Measurements from ENCODE around the gene CEP250. TPM values are rescaled to one million over a fixed set of nuclear protein-coding genes. Genes with fewer than 3 reads are reported as not detected.

The CEP250 gene
- total RNA-seq (10 to 100 TPM; 71.3 to 76.9 TPM), polyA plus RNA-seq (10 to 100 TPM in 1 of 2 donors, 1 to 10 TPM in 1; 4.4 to 14.1 TPM)

GRCh38 chr20:35454881-35455609, at the start of gene CEP250:
CEP250 (plus strand) TSS chr20:35455598; CDS start chr20:35462368, 6,770 bp downstream.
- intact Hi-C loops (cut with micrococcal nuclease) = loop anchor here (1.0 to 2.0 kb wide), 4 partner anchors 36 to 499 kb away; partner anchors contain the start of gene SCAND1
- Histone ChIP-seq H3K27ac (ENCODE audit: low read depth, low read length) (peak within 1 kb of the TSS; percentile 95), H3K4me1 (ENCODE audit: insufficient read depth, low read length) (no peaks in the 10 kb centered on the region), H3K27me3 (ENCODE audit: insufficient read depth, low read length) (no peaks in the 10 kb centered on the region), H3K9me3 (ENCODE audit: control insufficient read depth in 1 of 2, low read length in 2 of 2) (no peaks in the 10 kb centered on the region), H3K4me3 (ENCODE audit: low read length in 2 of 2) (peak within 1 kb of the TSS; percentile 80 to 82), H3K36me3 (ENCODE audit: insufficient read depth, low read length) (peaks cover 3% of the 10 kb centered on the region)
- ChIA-PET CTCF (ENCODE audit: partially characterized antibody) (interaction anchor here (0.6 to 4.9 kb wide), 11 partner anchors 8 to 1578 kb away, joined by 3 to 36 read pairs (median 4); partner anchors contain the start of genes ERGIC3 and SCAND1), POLR2A (ENCODE audit: partially characterized antibody) (interaction anchor here (0.8 to 3.3 kb wide), 16 partner anchors 9 to 781 kb away, joined by 3 to 30 read pairs (median 4); partner anchors contain the start of genes AAR2, CPNE1, ERGIC3 and MMP24OS)
- Mint-ChIP-seq H3K27me3 (no peaks in the 10 kb centered on the region), H3K27ac (peak within 1 kb of the TSS; percentile 95 to 99 (median 98)), H3K4me3 (peak within 1 kb of the TSS; percentile 92 to 99 (median 97)), H3K9me3 (no peaks in the 10 kb centered on the region), H3K4me1 (peaks cover 7 to 29% (median 19%) of the 10 kb centered on the region in 4 donors), H3K36me3 (peaks cover 0 to 4% of the 10 kb centered on the region in 2 donors)
- peak; percentile 94 to 96 (median 96) for DNase-seq

- Mint-ChIP-seq H3K4me1 (peaks cover 11 to 21% (median 14%) of the 10 kb centered on the region in 4 donors), H3K27me3 (no peaks in the 10 kb centered on the region), H3K27ac (peak overlapping the region in 1 of 7 donors; percentile 81), H3K36me3 (peaks cover 34 to 49% of the 10 kb centered on the region in 2 donors), H3K4me3 (peak overlapping the region in 1 of 8 donors; percentile 59), H3K9me3 (peaks cover 0 to 15% (median 9%) of the 10 kb centered on the region in 8 donors)
- POLR2A ChIA-PET (ENCODE audit: partially characterized antibody) = no interaction called here
- H3K27ac ChIP-seq (ENCODE audit: low read depth, low read length) = no peak overlapping the region
- H3K4me3 ChIP-seq (ENCODE audit: low read length in 2 of 2) = no peak overlapping the region
- CTCF ChIA-PET (ENCODE audit: partially characterized antibody) = interaction anchor here (0.9 kb wide), 1 partner anchor 34 kb away, joined by 4 read pairs; no protein-coding TSS in a partner anchor
- intact Hi-C loops (cut with micrococcal nuclease) = no loop called here
- peaks cover 7% of the 10 kb centered on the region for H3K36me3 ChIP-seq (ENCODE audit: insufficient read depth, low read length)
- peaks cover 0 to 5% of the 10 kb centered on the region in 2 donors for H3K9me3 ChIP-seq (ENCODE audit: control insufficient read depth in 1 of 2, low read length in 2 of 2)
- H3K4me1 ChIP-seq (ENCODE audit: insufficient read depth, low read length) = peaks cover 12% of the 10 kb centered on the region
- no peak for DNase-seq
- no peaks in the 10 kb centered on the region for H3K27me3 ChIP-seq (ENCODE audit: insufficient read depth, low read length)
These were observed 49.6 kb upstream of the CEP250 start for GRCh38 chr20:35405775-35406174.

- H3K9me3 Mint-ChIP-seq = peaks cover 0 to 15% (median 9%) of the 10 kb centered on the region in 8 donors
These were observed 47.1 kb upstream of the CEP250 start for GRCh38 chr20:35408270-35408669.

GRCh38 chr20:35409542-35409941, 45.9 kb upstream of the CEP250 start:
- no peak for DNase-seq
- H3K36me3 ChIP-seq (ENCODE audit: insufficient read depth, low read length) = peaks cover 7% of the 10 kb centered on the region
- Mint-ChIP-seq H3K27me3 (no peaks in the 10 kb centered on the region), H3K4me3 (no peak overlapping the region), H3K36me3 (peaks cover 34 to 52% of the 10 kb centered on the region in 2 donors), H3K27ac (no peak overlapping the region), H3K9me3 (peaks cover 0 to 14% (median 9%) of the 10 kb centered on the region in 8 donors), H3K4me1 (peaks cover 18 to 26% (median 22%) of the 10 kb centered on the region in 4 donors)
- H3K9me3 ChIP-seq (ENCODE audit: control insufficient read depth in 1 of 2, low read length in 2 of 2) = peaks cover 0 to 5% of the 10 kb centered on the region in 2 donors
- no peak overlapping the region for H3K4me3 ChIP-seq (ENCODE audit: low read length in 2 of 2)
- no peak overlapping the region for H3K27ac ChIP-seq (ENCODE audit: low read depth, low read length)
- intact Hi-C loops (cut with micrococcal nuclease) = no loop called here
- H3K27me3 ChIP-seq (ENCODE audit: insufficient read depth, low read length) = no peaks in the 10 kb centered on the region
- CTCF ChIA-PET (ENCODE audit: partially characterized antibody) = no interaction called here
- POLR2A ChIA-PET (ENCODE audit: partially characterized antibody) = no interaction called here
- peaks cover 23% of the 10 kb centered on the region for H3K4me1 ChIP-seq (ENCODE audit: insufficient read depth, low read length)

More at GRCh38 chr20:35408270-35408669, 47.1 kb upstream of the CEP250 start:
- DNase-seq = no peak
- no peak overlapping the region for H3K27ac Mint-ChIP-seq
- peak overlapping the region in 1 of 8 donors; percentile 30 for H3K4me3 Mint-ChIP-seq
- peaks cover 0 to 5% of the 10 kb centered on the region in 2 donors for H3K9me3 ChIP-seq (ENCODE audit: control insufficient read depth in 1 of 2, low read length in 2 of 2)
- no peaks in the 10 kb centered on the region for H3K27me3 Mint-ChIP-seq
- no peak overlapping the region for H3K4me3 ChIP-seq (ENCODE audit: low read length in 2 of 2)
- peaks cover 19 to 31% (median 25%) of the 10 kb centered on the region in 4 donors for H3K4me1 Mint-ChIP-seq
- intact Hi-C loops (cut with micrococcal nuclease) = no loop called here
- H3K36me3 Mint-ChIP-seq = peaks cover 34 to 55% of the 10 kb centered on the region in 2 donors
- peaks cover 7% of the 10 kb centered on the region for H3K36me3 ChIP-seq (ENCODE audit: insufficient read depth, low read length)
- H3K27me3 ChIP-seq (ENCODE audit: insufficient read depth, low read length) = no peaks in the 10 kb centered on the region
- ChIA-PET POLR2A (ENCODE audit: partially characterized antibody) (no interaction called here), CTCF (ENCODE audit: partially characterized antibody) (no interaction called here)
- peaks cover 25% of the 10 kb centered on the region for H3K4me1 ChIP-seq (ENCODE audit: insufficient read depth, low read length)
- H3K27ac ChIP-seq (ENCODE audit: low read depth, low read length) = no peak overlapping the region

- ChIA-PET CTCF (ENCODE audit: partially characterized antibody) (interaction anchor here (1.6 kb wide), 1 partner anchor 37 kb away, joined by 4 read pairs; no protein-coding TSS in a partner anchor), POLR2A (ENCODE audit: partially characterized antibody) (interaction anchor here (0.8 to 1.6 kb wide), 2 partner anchors 44 to 80 kb away, joined by 3 to 11 read pairs; partner anchors contain the start of gene CEP250)
- Histone ChIP-seq H3K27ac (ENCODE audit: low read depth, low read length) (no peak overlapping the region), H3K36me3 (ENCODE audit: insufficient read depth, low read length) (peaks cover 7% of the 10 kb centered on the region), H3K9me3 (ENCODE audit: control insufficient read depth in 1 of 2, low read length in 2 of 2) (peaks cover 0 to 5% of the 10 kb centered on the region in 2 donors), H3K4me1 (ENCODE audit: insufficient read depth, low read length) (peaks cover 14% of the 10 kb centered on the region), H3K4me3 (ENCODE audit: low read length in 2 of 2) (peak overlapping the region in 1 of 2 donors; percentile 61), H3K27me3 (ENCODE audit: insufficient read depth, low read length) (no peaks in the 10 kb centered on the region)
- intact Hi-C loops (cut with micrococcal nuclease) = loop anchor here (2.0 to 5.0 kb wide), 3 partner anchors 36 to 827 kb away; partner anchors contain the start of genes AAR2 and SCAND1
- H3K36me3 Mint-ChIP-seq = peaks cover 23 to 44% of the 10 kb centered on the region in 2 donors
- H3K4me1 Mint-ChIP-seq = peaks cover 11 to 17% (median 15%) of the 10 kb centered on the region in 4 donors
- H3K27ac Mint-ChIP-seq = peak overlapping the region in 6 of 7 donors; percentile 20 to 100 (median 94)
- H3K9me3 Mint-ChIP-seq = peaks cover 0 to 7% (median 5%) of the 10 kb centered on the region in 8 donors
- peaks cover 0 to 2% of the 10 kb centered on the region in 2 donors for H3K27me3 Mint-ChIP-seq
- no peak for DNase-seq
- peak overlapping the region in 7 of 8 donors; percentile 97 to 100 (median 98) for H3K4me3 Mint-ChIP-seq
These were observed 44.8 kb upstream of the CEP250 start for GRCh38 chr20:35410613-35411012.

GRCh38 chr20:35421322-35421721, 34.1 kb upstream of the CEP250 start:
- H3K27me3 Mint-ChIP-seq = peaks cover 9 to 12% of the 10 kb centered on the region in 2 donors
- ChIA-PET POLR2A (ENCODE audit: partially characterized antibody) (no interaction called here), CTCF (ENCODE audit: partially characterized antibody) (no interaction called here)
- Histone ChIP-seq H3K36me3 (ENCODE audit: insufficient read depth, low read length) (no peaks in the 10 kb centered on the region), H3K27ac (ENCODE audit: low read depth, low read length) (no peak overlapping the region), H3K4me1 (ENCODE audit: insufficient read depth, low read length) (no peaks in the 10 kb centered on the region), H3K4me3 (ENCODE audit: low read length in 2 of 2) (no peak overlapping the region), H3K9me3 (ENCODE audit: control insufficient read depth in 1 of 2, low read length in 2 of 2) (no peaks in the 10 kb centered on the region), H3K27me3 (ENCODE audit: insufficient read depth, low read length) (no peaks in the 10 kb centered on the region)
- H3K4me1 Mint-ChIP-seq = no peaks in the 10 kb centered on the region
- H3K27ac Mint-ChIP-seq = no peak overlapping the region
- no peaks in the 10 kb centered on the region for H3K9me3 Mint-ChIP-seq
- H3K4me3 Mint-ChIP-seq = no peak overlapping the region
- intact Hi-C loops (cut with micrococcal nuclease) = no loop called here
- H3K36me3 Mint-ChIP-seq = no peaks in the 10 kb centered on the region
- no peak for DNase-seq

Data from CD4-positive, alpha-beta memory T cell (primary cell).